IMR-90 (cell line): ENCODE measurements around the gene ERMP1. TPM values are rescaled to one million over a fixed set of nuclear protein-coding genes. Genes with fewer than 3 reads are reported as not detected.
A peak's percentile ranks its signal among the peaks of the same experiment; 100 is the strongest.

Source experiments
- ATAC-seq: fragments of 200-7000 bp; cut with Tn5 transposase; 2 replicates; pipeline ENCODE4 v1.9.1; 2020; ENCODE audit warnings: low read depth, mild to moderate bottlenecking, moderate library complexity
- BruUV-seq: library from RNA; stranded (reverse); fragments of 400-500 nt; replicated peaks from 2 replicates; lab custom pipeline; 2021; lab: Mats Ljungman, UMichigan
- CTCF ChIA-PET: fragments of 300-600 bp; formaldehyde crosslinking; extraction: SDS; loops from one replicate; lab custom pipeline; 2021; ENCODE audit warnings: antibody characterized with exemption; lab: Yijun Ruan, JAX
- POLR2A ChIA-PET: fragments of 300-600 bp; sonication (Branson Sonifier 250); formaldehyde crosslinking; loops from one replicate; lab custom pipeline; 2022; ENCODE audit warnings: antibody characterized with exemption; ENCODE audit not compliant: unreplicated experiment; lab: Charles Lee
- DNase-seq: peaks from one replicate; pipeline ENCODE4 v3.0.0; 2013
- H2AFZ ChIP-seq: replicated peaks from 2 replicates; pipeline ENCODE3; 2013; ENCODE audit warnings: low read length, mild to moderate bottlenecking; ENCODE audit not compliant: poor library complexity
- H2AK5ac ChIP-seq: 2 replicates; pipeline ENCODE4 v1.6.1; 2013; ENCODE audit warnings: low read depth, low read length, inconsistent platforms
- H2AK9ac ChIP-seq: replicated peaks from 2 replicates; pipeline ENCODE3; 2013; ENCODE audit warnings: mild to moderate bottlenecking, low read depth, low read length, moderate library complexity; ENCODE audit not compliant: poor library complexity
- H2BK120ac ChIP-seq: 2 replicates; pipeline ENCODE4 v1.6.1; 2013; ENCODE audit warnings: low read depth, low read length, inconsistent platforms
- H2BK15ac ChIP-seq: 3 replicates; pipeline ENCODE4 v1.6.1; 2013; ENCODE audit warnings: low read depth, low read length, inconsistent platforms
- H2BK20ac ChIP-seq: 2 replicates; pipeline ENCODE4 v1.6.1; 2013; ENCODE audit warnings: low read depth, mild to moderate bottlenecking, inconsistent platforms, low read length, moderate library complexity
- H2BK5ac ChIP-seq: 2 replicates; pipeline ENCODE4 v1.6.1; 2013; ENCODE audit warnings: mild to moderate bottlenecking, low read depth, low read length, inconsistent platforms; ENCODE audit not compliant: poor library complexity, severe bottlenecking
- H3K14ac ChIP-seq: replicated peaks from 2 replicates; pipeline ENCODE4 v1.6.1; 2013; ENCODE audit warnings: low read depth, low read length, inconsistent platforms
- H3K18ac ChIP-seq: 2 replicates; pipeline ENCODE4 v1.6.1; 2013; ENCODE audit warnings: low read depth, low read length, control low read depth
- H3K23ac ChIP-seq: 2 replicates; pipeline ENCODE4 v1.6.1; 2013; ENCODE audit warnings: low read depth, low read length, inconsistent platforms
- H3K27ac ChIP-seq: 2 replicates; pipeline ENCODE4 v1.5.1; 2013; ENCODE audit warnings: mild to moderate bottlenecking, control low read depth, low read length; ENCODE audit not compliant: insufficient read depth
- H3K27me3 ChIP-seq: 2 replicates; pipeline ENCODE4 v1.6.1; 2013; ENCODE audit warnings: low read length; ENCODE audit not compliant: control insufficient read depth, insufficient read depth
- H3K36me3 ChIP-seq: 2 replicates; pipeline ENCODE4 v1.6.1; 2013; ENCODE audit warnings: low read length, mixed read lengths; ENCODE audit not compliant: control insufficient read depth, insufficient read depth
- H3K4ac ChIP-seq: 2 replicates; pipeline ENCODE4 v1.6.1; 2013; ENCODE audit warnings: low read depth, low read length, inconsistent platforms
- H3K4me1 ChIP-seq: 2 replicates; pipeline ENCODE4 v1.6.1; 2013; ENCODE audit warnings: low read length, mixed read lengths; ENCODE audit not compliant: control insufficient read depth, insufficient read depth
- H3K4me2 ChIP-seq: 2 replicates; pipeline ENCODE4 v1.6.1; 2013; ENCODE audit warnings: low read depth, mild to moderate bottlenecking, control low read depth, low read length, moderate library complexity
- H3K4me3 ChIP-seq: 2 replicates; pipeline ENCODE4 v1.5.1; 2013; ENCODE audit warnings: low read depth, mild to moderate bottlenecking, control low read depth, low read length, moderate library complexity; ENCODE audit not compliant: insufficient read depth
- H3K56ac ChIP-seq: 2 replicates; pipeline ENCODE4 v1.6.1; 2013; ENCODE audit warnings: low read length, inconsistent platforms; ENCODE audit not compliant: insufficient read depth; ENCODE audit errors: extremely low read depth
- H3K79me1 ChIP-seq, 2 experiments: 2 replicates each; pipeline ENCODE4 v1.6.1; 2013; ENCODE audit warnings: low read length in 2 of 2, inconsistent platforms in 1 of 2, low read depth in 1 of 2
- H3K9ac ChIP-seq: 2 replicates; pipeline ENCODE4 v1.6.1; 2013; ENCODE audit warnings: low read depth, low read length, control low read depth
- H3K9me1 ChIP-seq: 2 replicates; pipeline ENCODE4 v1.6.1; 2013; ENCODE audit warnings: low read length, inconsistent platforms; ENCODE audit not compliant: insufficient read depth
- H3K9me3 ChIP-seq: 2 replicates; pipeline ENCODE4 v1.6.1; 2013; ENCODE audit warnings: low read length; ENCODE audit not compliant: control insufficient read depth, insufficient read depth
- H4K20me1 ChIP-seq: 2 replicates; pipeline ENCODE4 v1.6.1; 2013; ENCODE audit warnings: low read length, inconsistent platforms; ENCODE audit not compliant: insufficient read depth
- H4K5ac ChIP-seq: 2 replicates; pipeline ENCODE4 v1.6.1; 2013; ENCODE audit warnings: mild to moderate bottlenecking, low read depth, low read length, control low read depth
- H4K8ac ChIP-seq, 2 experiments: 2 replicates each; pipeline ENCODE4 v1.6.1; 2013; ENCODE audit warnings: low read depth in 2 of 2, low read length in 2 of 2, control low read depth in 1 of 2, inconsistent platforms in 1 of 2
- H4K91ac ChIP-seq: 2 replicates; pipeline ENCODE4 v1.6.1; 2013; ENCODE audit warnings: low read depth, low read length, inconsistent platforms; ENCODE audit not compliant: insufficient read depth
- BHLHE40 ChIP-seq: fragments of 150-350 bp; IDR thresholded peaks from 2 replicates; pipeline ENCODE4 v1.6.1; 2016; ENCODE audit warnings: mild to moderate bottlenecking, low read depth, low read length
- SMC3 ChIP-seq: fragments of 150-350 bp; IDR thresholded peaks from 2 replicates; pipeline ENCODE4 v1.6.1; 2016; ENCODE audit warnings: low read depth, mild to moderate bottlenecking, antibody characterized with exemption, low read length, moderate library complexity
- WGBS, 2 experiments: methylation state at CpG; one replicate each; pipeline versions ENCODE4 v1.1.5 to v1.1.7; 2013; ENCODE audit warnings: missing lambda C conversion rate in 2 of 2; ENCODE audit not compliant: insufficient read length in 1 of 2; ENCODE audit errors: extremely low coverage in 2 of 2; 5-methylcytosine and 5-hydroxymethylcytosine counted together
- dilution Hi-C: fragments of 300-500 bp; cut with HindIII; formaldehyde crosslinking; loops from one replicate; pipeline ENCODE4 v1.14.3; 2018; ENCODE audit warnings: low sequenced_read_pairs; ENCODE audit not compliant: unreplicated experiment
- in situ Hi-C: fragments of 300-500 bp; cut with MboI; formaldehyde crosslinking; loops from 3 replicates; pipeline ENCODE4 v1.14.3; 2019; ENCODE audit warnings: low sequenced_read_pairs, inconsistent platforms, mixed read lengths
- intact Hi-C: fragments of 100-400 bp; cut with micrococcal nuclease; formaldehyde crosslinking; loops from 2 replicates; pipeline ENCODE4 v1.10.0; 2022
- polyA plus RNA-seq, 3 experiments: library from polyadenylated mRNA; depleted of rRNA; stranded (reverse); fragments of >200 nt; gene quantifications; 2 replicates each; pipeline ENCODE4 v1.2.3, GENCODE V29; 2012; ENCODE audit warnings: low replicate concordance in 1 of 3
- total RNA-seq: library from RNA; depleted of rRNA; stranded (reverse); fragments of >200 nt; gene quantifications from 2 replicates; pipeline ENCODE4 v1.2.3, GENCODE V29; 2012

ERMP1 gene
- total and polyA plus RNA-seq, 2 of the 4 experiments (the other 2 are of a cell fraction): 2.2 to 4.7 TPM

- Histone ChIP-seq H2AK9ac (no peak overlapping the region), H3K27ac (no peak overlapping the region), H3K56ac (no peak overlapping the region), H3K4me1 (no peaks in the 10 kb centered on the region), H3K4me3 (no peak overlapping the region), H3K23ac (no peak overlapping the region), H4K20me1 (no peaks in the 10 kb centered on the region), H2BK120ac (no peak overlapping the region), H3K9ac (no peak overlapping the region), H2BK5ac (no peak overlapping the region), H3K9me1 (no peaks in the 10 kb centered on the region), H2AFZ (no peak overlapping the region), H3K27me3 (no peaks in the 10 kb centered on the region), H3K18ac (no peak overlapping the region), H3K4me2 (no peak overlapping the region), H3K9me3 (no peaks in the 10 kb centered on the region), H2AK5ac (no peak overlapping the region), H2BK20ac (no peak overlapping the region), H2BK15ac (no peak overlapping the region), H4K91ac (no peak overlapping the region), H3K4ac (no peak overlapping the region), H4K8ac (no peak overlapping the region), H3K79me1 (no peaks in the 10 kb centered on the region), H3K14ac (no peak overlapping the region), H3K36me3 (no peaks in the 10 kb centered on the region), H4K5ac (no peak overlapping the region)
- ATAC-seq: peak; percentile 21; the same call in 1 of the 2 replicates
- TF ChIP-seq BHLHE40: no peak
- TF ChIP-seq SMC3: no peak
- intact Hi-C loops (no loop called here), dilution Hi-C loops (no loop called here), in situ Hi-C loops (no loop called here)
- no peak for DNase-seq
- CTCF ChIA-PET: no interaction called here
- no TSS peak for BruUV-seq
- POLR2A ChIA-PET: no interaction called here
- no CpG with 5 or more reads among the region's 3 CpGs for WGBS, 2 experiments
These were observed 27.4 kb downstream of the ERMP1 start for GRCh38 chr9:5805478-5805877.
